GM21367 (cell line): Measurements from ENCODE around the gene MKNK1.

ENCODE experiments used
- ATAC-seq: cut with Tn5 transposase; IDR thresholded peaks from one replicate; pipeline ENCODE4 v1.9.1; 2021; ENCODE audit not compliant: unreplicated experiment

Gene MKNK1

DNA sequence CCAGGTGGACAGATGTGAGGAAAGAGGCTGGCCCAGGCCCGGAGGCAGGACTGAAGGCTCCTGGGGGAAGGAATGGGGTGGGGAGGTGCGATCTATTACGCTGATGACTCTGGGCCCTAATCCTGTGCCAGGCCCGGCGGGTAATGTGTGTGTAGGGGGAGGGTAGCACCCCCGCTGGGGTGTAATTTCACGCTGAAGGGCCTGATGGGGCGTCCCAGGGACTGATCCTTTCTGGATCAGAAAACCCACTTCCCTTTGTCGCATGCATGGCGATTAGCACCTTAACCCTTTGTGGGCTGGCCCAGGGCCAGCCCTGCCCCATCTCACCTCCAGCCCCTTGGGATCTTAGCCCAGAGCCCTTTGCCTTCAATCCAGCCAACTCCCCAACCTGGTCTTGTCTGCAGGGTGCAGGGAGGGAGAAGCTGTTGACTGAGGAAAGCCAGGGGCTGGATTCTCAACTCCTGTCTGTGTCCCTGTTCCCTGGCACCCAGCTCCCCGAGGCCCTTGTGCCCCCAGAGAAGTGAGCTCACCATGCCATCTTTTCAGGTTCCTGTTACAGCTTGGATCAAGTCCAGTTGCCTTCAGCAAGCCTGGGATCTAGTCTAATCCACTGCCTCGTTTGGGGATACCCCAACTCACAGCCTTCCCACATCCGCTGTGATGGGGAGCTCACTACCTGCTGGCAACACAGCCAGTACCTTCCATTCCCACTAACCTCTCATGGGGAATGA, 78.7 kb downstream of the MKNK1 start:
- ATAC-seq: no peak

DNA sequence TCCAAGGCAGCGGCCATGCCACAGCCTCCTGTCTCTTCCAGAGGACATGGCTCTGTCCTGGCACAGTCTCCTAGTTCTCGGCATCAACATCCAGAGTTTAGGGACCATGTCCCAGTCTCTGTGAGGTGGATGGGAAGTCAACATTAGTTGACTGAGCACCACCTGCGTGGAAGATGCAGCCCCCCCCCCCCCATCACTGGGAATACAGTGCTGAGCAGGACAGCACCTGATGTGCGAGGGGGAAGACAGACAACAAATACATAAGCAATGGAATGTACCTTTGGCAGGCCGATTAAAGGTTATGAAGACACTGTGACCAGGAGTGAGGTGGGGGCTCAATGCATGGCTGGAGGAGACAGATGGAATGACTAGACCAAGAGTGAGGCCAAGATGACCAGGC, 79.2 kb downstream of the MKNK1 start:
- ATAC-seq: no peak

DNA sequence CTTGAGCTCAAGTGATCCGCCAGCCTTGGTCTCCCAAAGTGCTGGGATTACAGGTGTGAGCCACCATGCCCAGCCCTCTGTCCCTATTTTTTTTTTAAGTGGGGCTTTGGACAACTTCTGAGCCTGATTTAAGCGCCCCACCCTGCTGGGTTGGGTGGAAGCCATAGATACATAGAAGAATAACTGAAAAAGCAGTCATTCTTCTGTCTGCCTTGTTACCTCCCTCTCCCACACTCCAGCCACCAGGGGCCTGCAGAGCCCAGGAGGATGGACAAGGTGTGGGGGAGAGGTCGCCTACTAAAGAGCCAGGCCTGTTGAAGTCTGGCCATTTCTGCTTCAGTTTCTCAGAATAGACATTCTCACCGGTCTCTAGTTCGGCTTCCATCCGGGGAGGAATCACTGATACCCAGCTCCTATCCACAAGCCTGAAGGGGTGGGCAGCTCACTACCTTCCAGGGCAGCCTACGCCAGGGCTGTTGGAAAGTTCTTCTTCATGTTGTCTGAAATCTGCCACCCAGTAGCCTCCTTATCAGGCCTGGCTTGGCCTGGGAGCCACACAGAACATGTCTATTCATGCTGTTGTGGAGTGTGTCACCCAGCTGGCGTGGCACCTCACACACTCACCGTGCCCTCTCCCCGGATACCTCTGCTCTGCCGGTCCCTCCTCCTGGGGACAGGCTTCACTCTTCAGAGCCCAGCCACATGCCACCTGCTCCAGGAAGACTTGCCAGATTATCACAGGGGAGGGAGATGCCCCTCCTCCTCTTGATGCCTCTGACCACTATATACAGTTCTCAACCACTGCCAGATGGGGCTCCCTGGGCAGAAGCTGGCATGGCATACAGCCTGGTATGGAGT, 80.3 kb downstream of the MKNK1 start:
- no peak for ATAC-seq

DNA sequence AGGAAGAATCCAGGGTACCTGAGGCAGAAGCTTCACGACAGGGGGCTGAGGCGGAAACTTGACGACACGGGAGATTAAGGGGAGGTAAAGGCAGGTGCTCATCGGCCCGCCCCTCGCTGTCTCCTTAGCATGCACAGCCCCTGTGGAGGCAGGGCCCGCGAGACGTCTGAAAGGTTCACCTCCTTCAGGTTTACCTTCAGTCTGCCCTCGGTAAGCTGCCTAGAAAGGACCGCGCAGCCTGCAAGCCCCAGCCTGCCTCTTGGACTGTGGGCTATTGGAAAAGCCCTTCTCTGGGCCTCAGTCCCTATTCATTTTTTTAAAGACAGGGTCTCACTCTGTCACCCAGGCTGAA, 81.1 kb downstream of the MKNK1 start:
- ATAC-seq: no peak

- no peak for ATAC-seq
Observed at GRCh38 chr1:46522184-46522968, 81.7 kb downstream of the MKNK1 start.

DNA sequence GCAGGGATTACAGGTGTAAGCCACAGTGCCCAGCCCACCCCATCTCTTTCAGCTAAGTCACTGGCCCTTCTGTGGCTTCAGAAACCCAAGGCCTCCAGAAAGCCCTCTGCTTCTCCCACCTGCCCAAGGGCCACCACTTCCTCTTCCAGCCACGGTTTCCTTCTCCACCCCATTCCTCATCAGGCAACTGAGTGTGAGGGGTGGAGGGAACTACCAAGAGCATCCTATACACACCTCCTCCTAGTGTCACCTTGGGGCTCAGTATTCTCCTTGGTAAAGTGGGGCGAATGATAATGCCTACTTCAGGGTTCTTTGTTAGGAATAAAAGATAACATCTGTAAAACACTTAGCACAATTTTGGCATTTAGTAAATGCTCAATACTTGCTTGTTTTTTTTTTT, 82.7 kb downstream of the MKNK1 start:
- ATAC-seq: no peak

DNA sequence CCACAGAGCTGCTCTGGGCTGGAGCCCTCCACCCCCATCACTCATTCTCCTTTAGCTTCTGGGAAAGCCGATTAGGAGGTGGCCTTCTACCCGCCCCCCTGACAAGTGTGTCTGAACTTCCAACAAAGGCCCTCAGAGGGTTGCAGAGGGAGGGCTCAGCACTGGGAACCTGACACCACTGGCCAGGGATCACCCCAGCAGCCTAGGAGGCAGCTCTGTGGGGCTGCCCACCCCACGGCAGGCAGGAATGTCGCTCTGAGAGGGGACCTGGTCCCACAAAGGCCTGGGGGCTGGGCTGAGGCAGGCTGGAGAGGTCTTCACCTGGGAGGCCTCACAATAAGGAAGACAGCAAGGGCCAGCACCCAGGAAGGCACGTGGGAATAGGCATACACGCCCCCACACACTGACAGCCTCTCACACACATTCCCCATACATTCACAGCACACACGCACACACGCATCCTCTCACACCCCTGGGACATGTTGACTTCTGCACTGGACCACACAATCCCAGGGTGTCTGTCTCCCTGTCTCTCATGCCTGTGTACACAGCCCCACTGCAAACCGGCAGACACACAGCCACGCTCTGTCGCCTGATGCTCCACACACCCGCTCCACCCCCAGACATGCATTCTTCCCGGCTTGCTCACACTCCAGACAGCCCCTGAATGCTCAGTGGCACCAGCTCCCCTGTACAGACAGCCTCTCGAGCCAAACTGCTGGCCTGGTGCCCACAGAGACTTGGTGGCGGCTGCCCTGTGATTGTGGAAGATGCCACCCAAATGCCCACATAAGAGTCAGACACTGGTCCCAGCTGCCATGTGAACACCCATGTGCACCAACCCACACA, 83.8 kb downstream of the MKNK1 start:
- no peak for ATAC-seq

GRCh38 chr1:46519209-46519608, 84.9 kb downstream of the MKNK1 start:
- no peak for ATAC-seq

DNA sequence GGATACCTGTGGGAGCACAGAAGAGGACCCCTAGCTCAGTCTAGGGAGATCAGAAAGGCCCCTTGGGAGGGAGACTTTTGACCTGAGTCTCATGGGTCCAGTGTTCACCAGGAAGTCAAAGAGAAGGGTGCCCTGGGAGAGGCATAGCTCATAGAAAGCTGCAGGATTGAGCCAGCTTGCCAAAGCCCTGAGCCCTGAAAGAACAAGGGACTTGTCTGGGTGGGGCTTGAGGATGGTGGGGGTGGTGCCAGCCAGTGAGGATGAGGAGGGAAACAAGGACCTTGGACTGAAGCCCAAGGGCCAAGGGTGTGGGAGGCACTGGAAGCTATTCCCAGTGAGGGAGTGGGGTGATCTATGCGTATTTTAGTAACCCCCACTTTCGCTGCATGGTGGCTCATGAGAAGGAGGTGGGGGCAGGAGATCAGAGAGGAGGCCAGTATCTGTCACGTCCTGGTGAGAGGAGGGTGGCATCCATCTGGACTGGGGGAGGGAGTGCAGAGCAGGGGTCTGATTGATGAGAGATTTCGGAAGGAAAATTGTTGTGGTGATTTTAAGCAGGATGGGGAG, 86.1 kb downstream of the MKNK1 start:
- ATAC-seq: no peak

DNA sequence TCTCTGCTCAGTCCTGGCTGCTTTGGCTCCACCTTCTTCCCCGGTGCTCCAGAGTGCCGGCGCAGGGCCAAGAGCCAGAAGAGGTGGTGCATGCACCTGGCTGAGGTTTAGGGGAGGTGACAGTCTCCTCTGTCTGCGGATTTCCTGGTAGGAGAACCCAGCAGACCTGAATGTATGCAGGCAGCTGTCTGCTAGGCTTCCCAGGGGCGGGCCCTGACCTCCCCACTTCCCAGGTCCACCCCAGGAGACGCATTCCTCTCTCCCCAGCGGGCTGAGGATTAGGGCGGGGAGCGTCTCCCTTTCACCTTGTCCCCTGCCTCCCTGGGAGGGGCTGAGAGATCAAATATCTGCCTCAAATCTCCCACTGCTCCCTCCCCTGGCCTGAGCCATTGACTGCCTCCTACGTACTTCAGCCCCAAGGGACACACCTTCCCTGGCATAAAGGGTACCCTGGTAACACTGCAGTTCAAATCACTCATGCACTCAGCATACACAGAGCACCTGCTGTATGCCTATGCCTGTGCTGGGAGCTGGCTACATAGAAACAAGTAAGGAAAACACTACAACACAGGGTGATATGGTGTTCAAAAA, 87.0 kb downstream of the MKNK1 start:
- ATAC-seq: no peak

GRCh38 chr1:46516200-46516950, 87.7 kb downstream of the MKNK1 start:
- ATAC-seq: no peak

- ATAC-seq: no peak
Observed at GRCh38 chr1:46515576-46515975, 88.5 kb downstream of the MKNK1 start.

DNA sequence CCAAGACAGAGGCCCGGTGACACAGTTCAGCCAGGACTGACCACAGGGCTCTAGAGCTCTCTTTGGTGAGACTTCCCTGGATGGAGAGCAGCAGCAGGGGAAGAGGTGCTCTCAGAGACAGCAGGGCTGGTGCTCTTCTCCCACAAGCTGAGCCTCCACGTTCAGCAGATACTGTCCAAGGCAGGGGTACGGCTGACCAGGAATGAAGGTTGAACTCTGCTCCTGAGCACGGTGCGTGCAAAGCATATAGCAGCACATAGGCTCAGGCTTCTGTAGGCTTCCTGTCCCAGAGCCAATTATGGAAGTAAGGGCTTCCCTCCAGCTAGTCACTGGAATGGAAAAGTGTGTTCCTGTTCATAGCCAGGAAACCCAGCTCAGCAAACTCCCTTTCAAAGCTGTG, 90.5 kb downstream of the MKNK1 start:
- no peak for ATAC-seq

DNA sequence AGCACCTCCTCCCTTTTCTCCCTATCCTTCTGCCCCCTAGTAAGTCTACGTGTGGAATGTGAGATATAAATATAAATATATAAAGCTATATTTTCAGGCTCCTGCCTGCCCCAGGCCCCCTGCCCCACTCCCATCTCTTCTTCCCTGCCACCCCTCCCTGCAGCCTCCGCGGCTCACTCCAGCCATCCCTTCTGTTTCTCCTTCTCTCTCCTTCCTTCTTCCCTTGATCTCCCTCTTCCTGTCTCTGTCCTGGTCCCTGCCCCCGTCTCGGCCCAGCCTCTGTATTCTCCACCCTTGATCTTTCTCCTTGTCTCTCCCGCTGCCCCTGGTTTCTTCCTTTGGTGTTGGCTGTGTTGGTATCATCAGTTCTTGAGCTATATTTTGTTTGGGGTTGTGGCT, 91.3 kb downstream of the MKNK1 start:
- no peak for ATAC-seq

DNA sequence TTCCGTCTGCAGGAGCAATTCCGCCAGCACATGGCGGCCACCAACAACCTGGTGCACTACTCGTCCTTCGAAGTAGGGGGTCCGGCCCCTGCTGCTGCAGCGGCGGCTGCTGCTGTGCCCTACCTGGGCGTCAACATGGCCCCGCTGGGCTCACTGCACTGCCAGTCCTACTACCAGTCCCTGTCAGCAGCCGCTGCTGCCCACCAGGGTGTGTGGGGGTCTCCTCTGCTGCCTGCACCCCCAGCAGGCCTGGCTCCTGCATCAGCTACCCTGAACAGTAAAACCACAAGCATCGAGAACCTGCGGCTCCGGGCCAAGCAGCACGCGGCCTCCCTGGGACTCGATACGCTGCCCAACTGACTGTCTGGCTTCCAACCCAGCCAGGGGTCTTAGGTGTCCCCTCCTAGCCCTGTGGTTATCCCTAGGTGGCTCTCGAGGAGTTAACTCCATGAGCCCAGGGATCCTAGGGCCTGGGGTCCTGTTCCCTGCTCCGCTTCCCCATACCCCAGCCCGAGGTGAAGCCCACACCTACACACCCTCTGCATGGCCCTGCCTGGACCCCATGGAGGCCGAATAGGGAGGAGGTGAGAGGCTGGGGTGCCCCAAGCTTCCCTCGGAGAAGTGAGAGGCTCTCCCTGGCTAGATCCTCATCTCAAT, 91.8 kb downstream of the MKNK1 start:
- ATAC-seq: no peak

DNA sequence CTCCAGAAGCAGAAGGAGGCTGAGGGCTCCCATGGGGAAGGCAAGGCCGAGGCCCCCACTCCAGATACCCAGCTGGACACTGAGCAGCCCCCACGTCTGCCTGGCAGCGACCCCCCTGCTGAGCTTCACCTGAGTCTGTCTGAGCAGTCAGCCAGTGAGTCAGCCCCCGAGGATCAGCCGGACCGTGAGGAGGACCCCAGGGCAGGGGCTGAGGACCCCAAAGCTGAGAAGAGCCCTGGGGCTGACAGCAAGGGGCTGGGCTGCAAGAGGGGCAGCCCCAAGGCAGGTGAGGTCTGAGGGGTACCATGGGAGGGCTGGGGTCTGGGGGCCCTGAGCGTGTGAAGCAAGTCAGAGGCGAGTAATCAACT, 93.1 kb downstream of the MKNK1 start:
- no peak for ATAC-seq

DNA sequence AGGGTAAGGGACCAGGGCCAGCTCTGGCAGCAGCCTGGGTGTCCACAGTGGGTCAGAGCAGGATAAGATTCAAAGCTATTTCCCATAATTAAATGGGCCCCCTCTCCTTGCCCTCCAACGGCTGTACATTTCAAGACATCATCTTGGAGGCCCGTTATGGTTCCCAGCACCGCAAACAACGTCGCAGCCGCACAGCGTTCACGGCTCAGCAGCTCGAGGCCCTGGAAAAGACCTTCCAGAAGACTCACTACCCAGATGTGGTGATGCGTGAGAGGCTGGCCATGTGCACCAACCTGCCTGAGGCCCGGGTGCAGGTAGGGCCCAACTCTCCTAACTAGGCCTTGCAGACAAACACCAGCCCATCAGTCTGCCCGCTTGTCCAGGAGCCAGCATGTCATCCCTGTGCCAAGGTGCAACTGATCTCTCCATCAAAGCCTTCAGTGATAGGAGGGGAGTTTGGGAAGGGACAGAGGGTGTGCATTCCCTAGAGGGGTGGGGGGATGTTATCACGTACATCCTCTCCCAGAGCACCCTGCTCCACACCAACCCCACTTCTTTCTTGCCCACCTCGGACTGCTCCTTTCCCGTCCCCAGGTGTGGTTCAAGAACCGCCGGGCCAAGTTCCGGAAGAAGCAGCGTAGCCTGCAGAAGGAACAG, 93.6 kb downstream of the MKNK1 start:
- ATAC-seq: no peak

- ATAC-seq: no peak
Observed at GRCh38 chr1:46508757-46509156, 95.3 kb downstream of the MKNK1 start.
